Spleen (tissue), 11 donors: Measurements from ENCODE around the gene GDF15. TPM values are rescaled to one million over a fixed set of nuclear protein-coding genes. Genes with fewer than 3 reads are reported as not detected.

ENCODE experiments used
- DNase-seq: peaks from one replicate; pipeline ENCODE4 v3.0.0-alpha.2; 2020
- H3K27ac ChIP-seq, 8 donors: fragments of 200-600 bp; sonication (generic) in 7 of 8; 1 replicate in 4 of 8; 2 replicates in 4 of 8; pipeline versions ENCODE4 v1.5.0 to v1.8.0; 2016 to 2021; ENCODE audit warnings: inconsistent platforms in 4 of 8, mild to moderate bottlenecking in 4 of 8, moderate library complexity in 1 of 8
- H3K27me3 ChIP-seq, 7 donors: fragments of 200-600 bp; sonication (generic) in 6 of 7; replicated peaks in 1 of 7; 1 replicate in 4 of 7; 2 replicates in 3 of 7; pipeline versions ENCODE4 v1.5.0 to v1.8.0; 2016 to 2021; ENCODE audit warnings: inconsistent platforms in 3 of 7, mild to moderate bottlenecking in 1 of 7
- H3K36me3 ChIP-seq, 6 donors: fragments of 200-600 bp; sonication (generic) in 5 of 6; 1 replicate in 4 of 6; 2 replicates in 2 of 6; pipeline versions ENCODE4 v1.5.0 to v1.8.0; 2016 to 2021; ENCODE audit warnings: inconsistent platforms in 2 of 6
- H3K4me1 ChIP-seq, 6 donors: fragments of 200-600 bp; sonication (generic) in 5 of 6; 1 replicate in 3 of 6; 2 replicates in 3 of 6; pipeline versions ENCODE4 v1.5.0 to v1.8.0; 2016 to 2021; ENCODE audit warnings: inconsistent platforms in 3 of 6
- H3K4me3 ChIP-seq, 8 donors: fragments of 200-600 bp; sonication (generic) in 7 of 8; 1 replicate in 4 of 8; 2 replicates in 4 of 8; pipeline versions ENCODE4 v1.5.0 to v1.8.0; 2016 to 2021; ENCODE audit warnings: inconsistent platforms in 4 of 8, mild to moderate bottlenecking in 4 of 8, moderate library complexity in 2 of 8
- H3K9me3 ChIP-seq, 8 donors: fragments of 200-600 bp; sonication (generic) in 7 of 8; 1 replicate in 4 of 8; 2 replicates in 4 of 8; pipeline versions ENCODE4 v1.5.0 to v1.8.0; 2016 to 2021; ENCODE audit warnings: inconsistent platforms in 4 of 8
- POLR2A ChIP-seq, 3 donors: fragments of 450-650 bp; IDR thresholded peaks; one replicate each; pipeline ENCODE4 v1.5.1; 2017; ENCODE audit warnings: antibody characterized with exemption in 3 of 3, mild to moderate bottlenecking in 1 of 3
- POLR2AphosphoS5 ChIP-seq, 3 donors: sonication (generic); formaldehyde crosslinking; IDR thresholded peaks; one replicate each; pipeline ENCODE4 v1.5.1; 2017; ENCODE audit warnings: antibody characterized with exemption in 3 of 3
- WGBS, 5 donors: extraction: QIAGEN DNeasy Blood & Tissue Kit in 3 of 5; methylation state at CpG; one replicate each; pipeline versions ENCODE4 v1.1.5 to v1.1.7; 2013 to 2018; 5-methylcytosine and 5-hydroxymethylcytosine counted together
- intact Hi-C: fragments of 100-400 bp; cut with DNase I; formaldehyde crosslinking; loops from one replicate; pipeline ENCODE4 v1.15.0; 2023; ENCODE audit warnings: low total_unique reads
- polyA plus RNA-seq, 3 donors: library from polyadenylated mRNA; stranded (reverse); fragments of 200-250 nt; gene quantifications; one replicate each; pipeline ENCODE4 v1.2.1, GENCODE V29; 2013
- total RNA-seq, 7 donors: library from RNA; depleted of rRNA in 3 of 7; stranded (reverse); fragments of >200 nt in 3 of 7; fragmentation: NEBNext Ultra II Directional in 4 of 7; extraction: Animal tissue kit (Norgen Biotek cat#: 25700) in 4 of 7; gene quantifications; one replicate each; pipeline versions ENCODE4 v1.1.0 to v1.2.1, GENCODE V29; 2016 to 2021
- TF ChIP-seq, protein P1 (sequence below), 11 experiments: fragments of 200-600 bp in 7 of 11; fragments of 450-650 bp in 4 of 11; sonication (generic) in 4 of 11; IDR thresholded peaks in 8 of 11; conservative IDR thresholded peaks in 3 of 11; 1 replicate in 7 of 11; 2 replicates in 4 of 11; pipeline versions ENCODE4 v1.4.0 to v1.8.0; 2016 to 2021; ENCODE audit warnings: antibody characterized with exemption in 11 of 11, inconsistent platforms in 4 of 11, mild to moderate bottlenecking in 1 of 11
- donor health status: healthy with polysubstance abuse.
- donor health status: DM: no; HTN: no; CAD: no; lungs with moderate emphysema.
- donor health status: DM: no; HTN: no; CAD: no.
- donor health status: Bipolar disorder and iron deficiency.
- donor health status: healthy.
- donor health status: DM: no; HTN: no; CAD: no.
- donor health status: DM: yes; HTN: yes; CAD: no.

The GDF15 gene
- total and polyA plus RNA-seq, 10 donors, result 0.77 to 34.3 (median 4.3) TPM

DNA sequence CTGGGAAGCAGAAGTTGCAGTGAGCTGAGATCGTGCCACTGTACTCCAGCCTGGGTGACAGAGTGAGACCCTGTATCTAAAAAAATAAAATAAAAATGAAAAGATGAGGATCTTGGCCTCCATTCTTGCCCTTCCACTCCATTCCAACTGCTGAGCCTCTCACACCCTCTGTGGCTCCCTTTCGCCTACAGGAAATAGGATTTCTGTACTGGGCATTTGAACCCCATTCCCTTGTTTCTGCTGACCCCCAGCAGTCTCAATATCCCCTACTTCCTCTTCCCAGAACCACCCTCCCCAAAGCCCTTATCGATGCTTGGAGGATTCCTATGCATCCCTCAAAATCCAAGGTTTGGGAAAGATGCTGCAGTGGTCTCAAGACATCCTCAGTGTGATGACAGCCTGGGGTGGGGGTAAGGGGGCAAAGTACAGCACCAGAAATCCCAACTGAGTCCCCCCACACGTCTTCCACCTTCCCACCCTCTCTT is 12.5 kb upstream of the GDF15 start:
- TF ChIP-seq, protein P1, sequence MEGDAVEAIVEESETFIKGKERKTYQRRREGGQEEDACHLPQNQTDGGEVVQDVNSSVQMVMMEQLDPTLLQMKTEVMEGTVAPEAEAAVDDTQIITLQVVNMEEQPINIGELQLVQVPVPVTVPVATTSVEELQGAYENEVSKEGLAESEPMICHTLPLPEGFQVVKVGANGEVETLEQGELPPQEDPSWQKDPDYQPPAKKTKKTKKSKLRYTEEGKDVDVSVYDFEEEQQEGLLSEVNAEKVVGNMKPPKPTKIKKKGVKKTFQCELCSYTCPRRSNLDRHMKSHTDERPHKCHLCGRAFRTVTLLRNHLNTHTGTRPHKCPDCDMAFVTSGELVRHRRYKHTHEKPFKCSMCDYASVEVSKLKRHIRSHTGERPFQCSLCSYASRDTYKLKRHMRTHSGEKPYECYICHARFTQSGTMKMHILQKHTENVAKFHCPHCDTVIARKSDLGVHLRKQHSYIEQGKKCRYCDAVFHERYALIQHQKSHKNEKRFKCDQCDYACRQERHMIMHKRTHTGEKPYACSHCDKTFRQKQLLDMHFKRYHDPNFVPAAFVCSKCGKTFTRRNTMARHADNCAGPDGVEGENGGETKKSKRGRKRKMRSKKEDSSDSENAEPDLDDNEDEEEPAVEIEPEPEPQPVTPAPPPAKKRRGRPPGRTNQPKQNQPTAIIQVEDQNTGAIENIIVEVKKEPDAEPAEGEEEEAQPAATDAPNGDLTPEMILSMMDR (IDR thresholded peaks at IDR 0.05 in 8 of 11, conservative IDR thresholded peaks at IDR 0.05 in 3 of 11), result no peak
- intact Hi-C loops, result no loop called here
- WGBS, 5 donors, result 38 to 50% (median 40%) methylated on average over 4 of the region's 4 CpGs
- no peaks in the 10 kb centered on the region for H3K27me3 ChIP-seq
- no peaks in the 10 kb centered on the region for H3K9me3 ChIP-seq
- H3K27ac ChIP-seq, result peak overlapping the region; percentile 67 to 88 (median 85)
- H3K4me3 ChIP-seq, result peak overlapping the region in 1 of 8 donors; percentile 44
- H3K4me1 ChIP-seq, result peaks cover 17 to 51% (median 28%) of the 10 kb centered on the region in 6 donors
- peaks cover 0 to 15% (median 0%) of the 10 kb centered on the region in 6 donors for H3K36me3 ChIP-seq
- DNase-seq, result no peak

GRCh38 chr19:18373892-18374629 is 11.9 kb upstream of the GDF15 start:
- Histone ChIP-seq H3K4me1 (peaks cover 17 to 56% (median 28%) of the 10 kb centered on the region in 6 donors), H3K36me3 (peaks cover 0 to 9% (median 0%) of the 10 kb centered on the region in 6 donors), H3K27ac (peak overlapping the region; percentile 67 to 88 (median 85)), H3K27me3 (no peaks in the 10 kb centered on the region), H3K4me3 (peak overlapping the region in 1 of 8 donors; percentile 44), H3K9me3 (no peaks in the 10 kb centered on the region)
- peak; percentile 96 for DNase-seq
- intact Hi-C loops, result no loop called here
- no peak for TF ChIP-seq POLR2A (IDR thresholded peaks at IDR 0.05)
- TF ChIP-seq POLR2AphosphoS5 (IDR thresholded peaks at IDR 0.05), result peak; percentile 87 to 92 (median 88)
- WGBS, 5 donors, result 11 to 18% (median 17%) methylated on average over 10 to 17 of the region's 17 CpGs

DNA sequence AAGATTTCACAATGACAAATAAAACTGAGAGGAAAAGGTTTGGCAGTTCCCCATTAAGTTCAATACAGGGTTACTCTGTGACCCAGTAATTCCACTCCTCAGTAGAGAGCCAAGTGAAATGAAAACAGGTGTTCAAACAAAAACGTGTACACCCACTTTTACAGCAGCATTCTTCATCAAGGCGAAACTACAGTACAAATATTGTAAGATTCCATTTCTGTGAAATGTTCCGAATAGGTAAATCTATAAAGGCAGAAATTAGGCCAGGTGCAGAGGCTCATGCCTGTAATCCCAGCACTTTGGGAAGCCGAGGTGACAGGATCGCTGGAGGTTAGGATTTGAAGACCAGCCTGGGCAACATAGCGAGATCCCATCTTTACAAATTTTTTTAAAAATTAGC is 8.9 kb upstream of the GDF15 start:
- Histone ChIP-seq H3K36me3 (no peaks in the 10 kb centered on the region), H3K9me3 (no peaks in the 10 kb centered on the region), H3K27ac (peak overlapping the region in 2 of 8 donors; percentile 1 to 11), H3K4me3 (no peak overlapping the region), H3K4me1 (peaks cover 22 to 77% (median 43%) of the 10 kb centered on the region in 6 donors), H3K27me3 (peaks cover 0 to 4% (median 0%) of the 10 kb centered on the region in 7 donors)
- TF ChIP-seq POLR2AphosphoS5 (IDR thresholded peaks at IDR 0.05), result no peak
- TF ChIP-seq, protein P1 (IDR thresholded peaks at IDR 0.05 in 8 of 11, conservative IDR thresholded peaks at IDR 0.05 in 3 of 11), result no peak
- no peak for TF ChIP-seq POLR2A (IDR thresholded peaks at IDR 0.05)
- intact Hi-C loops, result no loop called here
- WGBS, 5 donors, result 83 to 88% (median 85%) methylated on average over 6 of the region's 6 CpGs
- DNase-seq, result no peak

- intact Hi-C loops, result no loop called here
- Histone ChIP-seq H3K27ac (peak overlapping the region; percentile 19 to 84 (median 74)), H3K4me1 (peaks cover 1 to 65% (median 24%) of the 10 kb centered on the region in 6 donors), H3K27me3 (peaks cover 0 to 33% (median 0%) of the 10 kb centered on the region in 7 donors), H3K36me3 (no peaks in the 10 kb centered on the region), H3K4me3 (no peak overlapping the region), H3K9me3 (no peaks in the 10 kb centered on the region)
- 38 to 52% (median 50%) methylated on average over 22 of the region's 22 CpGs for WGBS, 5 donors
- TF ChIP-seq, protein P1 (IDR thresholded peaks at IDR 0.05 in 8 of 11, conservative IDR thresholded peaks at IDR 0.05 in 3 of 11), result peak in 1 of 11 experiments; percentile 3
- TF ChIP-seq POLR2AphosphoS5 (IDR thresholded peaks at IDR 0.05) (peak; percentile 54 to 64 (median 60)), POLR2A (IDR thresholded peaks at IDR 0.05) (no peak)
- DNase-seq, result peak; percentile 82
Measured at GRCh38 chr19:18379803-18380747, 5.9 kb upstream of the GDF15 start.
